Measurements from ENCODE around the gene DDA1. TPM values are rescaled to one million over a fixed set of nuclear protein-coding genes. Genes with fewer than 3 reads are reported as not detected.

Gene DDA1
- total RNA-seq, 1 donor from 2014 or later: 37.3 TPM

DNA sequence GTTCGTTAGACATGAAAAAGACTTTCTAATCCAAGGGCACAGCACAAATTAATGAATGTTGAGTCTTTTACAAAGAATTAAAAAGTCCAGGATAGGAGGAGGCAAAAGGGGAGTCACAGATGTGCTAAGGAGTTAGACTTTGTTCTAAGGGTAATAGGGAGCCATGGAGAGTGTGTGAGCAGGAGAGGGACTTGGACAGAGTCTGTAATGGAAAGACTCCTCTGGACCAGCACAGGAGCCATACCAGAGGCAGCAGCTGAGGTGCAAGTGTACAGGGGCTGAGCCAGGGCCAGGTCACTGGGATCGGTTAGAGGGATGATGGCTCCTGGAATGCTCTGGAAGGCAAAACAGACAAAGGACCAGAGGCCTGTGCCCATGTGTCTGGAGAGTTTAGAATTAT lies 38.5 kb downstream of the DDA1 start:
- H3K4me1 Mint-ChIP-seq: peaks cover 4% of the 10 kb centered on the region
- no peaks in the 10 kb centered on the region for H3K36me3 Mint-ChIP-seq
- H3K27ac Mint-ChIP-seq: no peak overlapping the region
- DNase-seq (ENCODE audit: low spot score in 2 of 2, unreplicated experiment in 2 of 2): no peak
- no peaks in the 10 kb centered on the region for H3K9me3 Mint-ChIP-seq
- no peak overlapping the region for H3K4me3 Mint-ChIP-seq
- no peak for TF ChIP-seq CTCF (IDR thresholded peaks at IDR 0.05; ENCODE audit: unreplicated experiment)
- H3K27me3 Mint-ChIP-seq (ENCODE audit: low read depth): peaks cover 8% of the 10 kb centered on the region

DNA sequence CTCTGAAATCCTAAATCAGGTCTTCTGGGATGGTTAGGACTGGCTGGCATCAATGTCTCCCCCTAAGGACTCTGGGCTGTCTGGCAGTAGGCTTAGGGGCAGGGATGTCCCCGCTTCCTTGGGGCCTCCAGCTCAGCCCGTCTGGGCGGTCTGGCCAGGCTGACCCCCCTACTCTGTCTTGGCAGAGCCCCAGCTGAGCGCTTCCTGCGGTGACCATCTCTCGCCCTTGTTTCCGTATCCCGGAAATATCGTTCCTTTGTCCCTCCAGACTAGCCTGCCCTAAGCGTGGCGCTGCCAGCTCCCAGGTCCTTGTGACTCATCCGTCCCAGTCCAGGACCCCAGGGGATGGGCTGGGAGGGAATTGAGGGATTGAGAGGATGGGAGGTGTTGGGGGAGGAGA lies 39.3 kb downstream of the DDA1 start:
- peak overlapping the region; percentile 92 for H3K27ac Mint-ChIP-seq
- H3K36me3 Mint-ChIP-seq: no peaks in the 10 kb centered on the region
- no peak for TF ChIP-seq CTCF (IDR thresholded peaks at IDR 0.05; ENCODE audit: unreplicated experiment)
- H3K27me3 Mint-ChIP-seq (ENCODE audit: low read depth): peaks cover 8% of the 10 kb centered on the region
- H3K9me3 Mint-ChIP-seq: no peaks in the 10 kb centered on the region
- peak in 1 of 2 experiments; percentile 49 for DNase-seq (ENCODE audit: low spot score in 2 of 2, unreplicated experiment in 2 of 2)
- peaks cover 4% of the 10 kb centered on the region for H3K4me1 Mint-ChIP-seq
- H3K4me3 Mint-ChIP-seq: peak overlapping the region; percentile 57

- no peak for TF ChIP-seq CTCF (IDR thresholded peaks at IDR 0.05; ENCODE audit: unreplicated experiment)
- Mint-ChIP-seq H3K36me3 (no peaks in the 10 kb centered on the region), H3K4me1 (peaks cover 4% of the 10 kb centered on the region), H3K27ac (no peak overlapping the region), H3K9me3 (no peaks in the 10 kb centered on the region), H3K27me3 (ENCODE audit: low read depth) (peaks cover 8% of the 10 kb centered on the region), H3K4me3 (no peak overlapping the region)
- DNase-seq (ENCODE audit: low spot score in 2 of 2, unreplicated experiment in 2 of 2): no peak
Measured at GRCh38 chr19:17351815-17352435, 42.6 kb downstream of the DDA1 start.

GRCh38 chr19:17352608-17353280 lies 43.4 kb downstream of the DDA1 start:
- Mint-ChIP-seq H3K27ac (no peak overlapping the region), H3K36me3 (no peaks in the 10 kb centered on the region), H3K27me3 (ENCODE audit: low read depth) (peaks cover 6% of the 10 kb centered on the region), H3K4me3 (no peak overlapping the region), H3K4me1 (peaks cover 4% of the 10 kb centered on the region), H3K9me3 (no peaks in the 10 kb centered on the region)
- no peak for DNase-seq (ENCODE audit: low spot score in 2 of 2, unreplicated experiment in 2 of 2)
- TF ChIP-seq CTCF (IDR thresholded peaks at IDR 0.05; ENCODE audit: unreplicated experiment): no peak

DNA sequence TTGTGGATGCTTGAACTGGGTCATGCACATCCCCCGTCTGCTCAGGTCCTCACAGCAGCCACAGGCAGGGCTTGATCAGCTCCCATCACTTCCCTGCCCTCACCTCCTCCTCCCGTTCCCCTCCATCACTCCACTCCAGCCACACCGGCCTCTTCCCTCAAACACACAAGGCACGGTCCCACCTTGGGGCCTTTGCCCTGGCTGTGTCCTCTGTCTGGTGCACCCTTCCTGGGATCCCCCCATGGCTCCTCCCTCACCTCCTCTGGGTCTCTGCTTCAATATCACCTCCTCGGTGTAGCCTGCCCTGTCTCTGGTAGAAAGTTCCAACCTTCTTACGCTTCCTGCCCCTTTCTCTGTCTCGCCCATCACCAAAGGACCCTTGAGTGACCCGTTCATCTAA lies 44.0 kb downstream of the DDA1 start:
- no peak overlapping the region for H3K4me3 Mint-ChIP-seq
- H3K27ac Mint-ChIP-seq: no peak overlapping the region
- DNase-seq (ENCODE audit: low spot score in 2 of 2, unreplicated experiment in 2 of 2): no peak
- no peaks in the 10 kb centered on the region for H3K36me3 Mint-ChIP-seq
- peaks cover 4% of the 10 kb centered on the region for H3K4me1 Mint-ChIP-seq
- H3K9me3 Mint-ChIP-seq: no peaks in the 10 kb centered on the region
- peaks cover 4% of the 10 kb centered on the region for H3K27me3 Mint-ChIP-seq (ENCODE audit: low read depth)
- TF ChIP-seq CTCF (IDR thresholded peaks at IDR 0.05; ENCODE audit: unreplicated experiment): no peak

Measured in mesothelial cell of epicardium (in vitro differentiated cells).